Measurements from ENCODE around the gene ARHGAP45.
A peak's percentile ranks its signal among the peaks of the same experiment; 100 is the strongest.
"Not testable (repeated sequence)": the region's sequence is repeated elsewhere in the genome, so short reads cannot be mapped to it uniquely, and the experiment has no call there.

The ARHGAP45 gene

GRCh38 chr19:1066748-1067340 is at the start of gene ARHGAP45:
ARHGAP45 (plus strand) TSS chr19:1067167; CDS start chr19:1067406, 239 bp downstream.
- DNase-seq (ENCODE audit: low read depth in 2 of 2): peak; percentile 64 to 81

- DNase-seq (ENCODE audit: low read depth in 2 of 2): no peak
Observed at GRCh38 chr19:1017906-1018305, 49.1 kb upstream of the ARHGAP45 start.

GRCh38 chr19:1018393-1018792 is 48.6 kb upstream of the ARHGAP45 start:
- DNase-seq (ENCODE audit: low read depth in 2 of 2): no peak

GRCh38 chr19:1018932-1019615 is 47.9 kb upstream of the ARHGAP45 start:
- no peak for DNase-seq (ENCODE audit: low read depth in 2 of 2)

- DNase-seq (ENCODE audit: low read depth in 2 of 2): no peak
Observed at GRCh38 chr19:1019616-1019961, 47.4 kb upstream of the ARHGAP45 start.

GRCh38 chr19:1019980-1020867 is 46.7 kb upstream of the ARHGAP45 start:
- DNase-seq (ENCODE audit: low read depth in 2 of 2): no peak

- peak; percentile 95 to 96 for DNase-seq (ENCODE audit: low read depth in 2 of 2)
Observed at GRCh38 chr19:1020868-1021425, 46.0 kb upstream of the ARHGAP45 start, which contains the start of gene TMEM259. TMEM259 (minus strand) TSS chr19:1021123; CDS start chr19:1020996, 127 bp downstream.

- not testable (repeated sequence) for DNase-seq (ENCODE audit: low read depth in 2 of 2)
Observed at GRCh38 chr19:1023883-1024188, 43.1 kb upstream of the ARHGAP45 start.

GRCh38 chr19:1025080-1025479 is 41.9 kb upstream of the ARHGAP45 start:
- not testable (repeated sequence) for DNase-seq (ENCODE audit: low read depth in 2 of 2)

- peak in 1 of 2 donors; percentile 61 for DNase-seq (ENCODE audit: low read depth in 2 of 2)
Observed at GRCh38 chr19:1025960-1026782, 40.8 kb upstream of the ARHGAP45 start, which contains the start of gene CNN2. CNN2 (plus strand) TSS chr19:1026608; CDS start chr19:1026662, 54 bp downstream.

- no peak for DNase-seq (ENCODE audit: low read depth in 2 of 2)
Observed at GRCh38 chr19:1026783-1027649, 40.0 kb upstream of the ARHGAP45 start.

- no peak for DNase-seq (ENCODE audit: low read depth in 2 of 2)
Observed at GRCh38 chr19:1027650-1028061, 39.3 kb upstream of the ARHGAP45 start.

- no peak for DNase-seq (ENCODE audit: low read depth in 2 of 2)
Observed at GRCh38 chr19:1028062-1028926, 38.7 kb upstream of the ARHGAP45 start.

- no peak for DNase-seq (ENCODE audit: low read depth in 2 of 2)
Observed at GRCh38 chr19:1032264-1032867, 34.6 kb upstream of the ARHGAP45 start.

GRCh38 chr19:1035998-1036621 is 30.9 kb upstream of the ARHGAP45 start:
- no peak for DNase-seq (ENCODE audit: low read depth in 2 of 2)

GRCh38 chr19:1037621-1038064 is 29.3 kb upstream of the ARHGAP45 start:
- no peak for DNase-seq (ENCODE audit: low read depth in 2 of 2)

GRCh38 chr19:1038978-1039645 is 27.9 kb upstream of the ARHGAP45 start:
- DNase-seq (ENCODE audit: low read depth in 2 of 2): no peak
